Astrocyte of the spinal cord (primary cell): ENCODE measurements around the gene BNC1.

Source experiments
- DNase-seq: peaks from one replicate; pipeline ENCODE4 v3.0.0; 2011; ENCODE audit warnings: low read depth, low spot score
- H3K4me3 ChIP-seq: 2 replicates; pipeline ENCODE4 v1.5.1; 2011; ENCODE audit warnings: low read depth, mild to moderate bottlenecking, low read length, moderate library complexity
- in situ Hi-C: cut with HindIII; loops from 2 replicates; pipeline ENCODE4 v1.10.0; 2017; ENCODE audit warnings: low sequenced_read_pairs
- TF ChIP-seq, protein P1 (sequence below): IDR thresholded peaks from 2 replicates; pipeline ENCODE4 v1.5.1; 2012; ENCODE audit warnings: low read depth, mild to moderate bottlenecking, low read length, inconsistent platforms

BNC1 gene

DNA sequence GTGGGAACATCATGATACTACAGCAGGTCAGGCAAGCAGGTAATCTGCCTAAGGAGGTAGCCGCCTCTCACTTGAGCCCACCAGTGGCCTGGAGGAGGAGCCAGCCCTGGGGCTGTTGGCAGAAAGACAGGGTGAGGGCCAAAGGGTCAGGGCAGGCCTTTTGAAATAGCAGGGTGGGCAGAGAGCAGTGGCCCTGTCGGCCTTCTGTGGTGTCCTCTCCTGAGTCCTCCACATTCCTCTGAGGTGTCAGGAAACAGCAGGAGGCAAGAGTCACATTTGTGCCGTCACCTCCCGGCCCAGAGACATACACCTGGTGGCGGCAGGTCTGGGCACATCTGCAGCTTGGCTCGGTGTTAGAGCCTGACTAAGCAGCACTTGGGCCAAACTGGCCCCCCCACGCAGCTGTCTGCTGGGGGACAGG, 3.9 kb upstream of the BNC1 start:
- no peak for DNase-seq
- TF ChIP-seq, protein P1, sequence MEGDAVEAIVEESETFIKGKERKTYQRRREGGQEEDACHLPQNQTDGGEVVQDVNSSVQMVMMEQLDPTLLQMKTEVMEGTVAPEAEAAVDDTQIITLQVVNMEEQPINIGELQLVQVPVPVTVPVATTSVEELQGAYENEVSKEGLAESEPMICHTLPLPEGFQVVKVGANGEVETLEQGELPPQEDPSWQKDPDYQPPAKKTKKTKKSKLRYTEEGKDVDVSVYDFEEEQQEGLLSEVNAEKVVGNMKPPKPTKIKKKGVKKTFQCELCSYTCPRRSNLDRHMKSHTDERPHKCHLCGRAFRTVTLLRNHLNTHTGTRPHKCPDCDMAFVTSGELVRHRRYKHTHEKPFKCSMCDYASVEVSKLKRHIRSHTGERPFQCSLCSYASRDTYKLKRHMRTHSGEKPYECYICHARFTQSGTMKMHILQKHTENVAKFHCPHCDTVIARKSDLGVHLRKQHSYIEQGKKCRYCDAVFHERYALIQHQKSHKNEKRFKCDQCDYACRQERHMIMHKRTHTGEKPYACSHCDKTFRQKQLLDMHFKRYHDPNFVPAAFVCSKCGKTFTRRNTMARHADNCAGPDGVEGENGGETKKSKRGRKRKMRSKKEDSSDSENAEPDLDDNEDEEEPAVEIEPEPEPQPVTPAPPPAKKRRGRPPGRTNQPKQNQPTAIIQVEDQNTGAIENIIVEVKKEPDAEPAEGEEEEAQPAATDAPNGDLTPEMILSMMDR, result no peak
- no peak overlapping the region for H3K4me3 ChIP-seq
- in situ Hi-C loops, result no loop called here

DNA sequence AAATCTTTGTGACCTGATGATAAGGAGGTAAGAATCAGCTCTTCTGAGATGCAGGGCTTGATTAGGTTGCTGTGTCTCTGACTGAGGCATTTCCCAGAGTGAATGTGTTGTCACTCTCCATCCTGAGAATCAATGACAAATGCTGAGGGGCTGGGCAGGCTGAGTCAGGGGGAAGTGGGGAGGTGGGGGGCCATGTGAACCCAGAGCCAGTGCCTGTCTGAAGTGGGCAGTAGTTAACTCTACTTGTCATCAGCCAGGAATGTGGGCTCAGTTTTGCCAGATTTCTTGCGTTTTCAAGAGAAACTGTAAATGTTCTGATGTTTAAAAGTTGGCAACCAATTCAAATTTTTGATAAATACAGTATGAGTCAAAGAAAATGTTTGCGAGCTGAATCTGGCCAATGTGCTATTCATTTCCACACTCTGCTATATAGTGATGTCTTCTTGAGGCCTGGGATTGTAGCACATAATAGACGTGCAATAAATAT, 3.1 kb upstream of the BNC1 start:
- no peak overlapping the region for H3K4me3 ChIP-seq
- in situ Hi-C loops, result no loop called here
- TF ChIP-seq, protein P1, result no peak
- peak; percentile 95 for DNase-seq

DNA sequence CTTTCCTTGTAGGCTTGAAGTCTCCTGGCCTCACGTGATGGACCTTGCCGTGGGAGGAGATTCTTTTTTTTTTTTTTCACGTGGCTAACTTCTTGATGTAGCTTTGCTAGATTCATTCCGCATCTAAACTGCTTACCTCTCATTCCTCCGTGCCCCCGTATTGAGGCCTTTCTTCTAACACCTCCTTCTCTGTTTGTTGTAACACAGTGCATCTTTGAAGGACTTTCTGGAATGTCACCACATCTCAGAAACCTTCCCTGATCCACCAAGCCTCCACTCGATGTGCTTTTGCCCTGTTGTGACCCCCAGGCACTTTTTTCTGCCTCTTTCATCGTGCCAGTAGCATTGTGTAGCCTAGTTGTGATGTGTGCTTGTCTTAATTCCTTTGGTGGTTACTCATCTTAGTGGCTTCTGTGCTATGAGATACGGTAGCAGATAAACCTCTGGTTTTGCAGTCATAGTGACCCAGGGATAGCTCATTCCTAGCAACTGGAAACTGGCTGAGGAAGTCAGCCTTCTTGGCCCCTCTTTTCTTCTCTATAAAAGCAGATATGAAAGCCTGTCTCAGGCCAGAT, 1.6 kb upstream of the BNC1 start:
- TF ChIP-seq, protein P1, result no peak
- in situ Hi-C loops, result no loop called here
- H3K4me3 ChIP-seq, result no peak overlapping the region
- DNase-seq, result peak; percentile 73

DNA sequence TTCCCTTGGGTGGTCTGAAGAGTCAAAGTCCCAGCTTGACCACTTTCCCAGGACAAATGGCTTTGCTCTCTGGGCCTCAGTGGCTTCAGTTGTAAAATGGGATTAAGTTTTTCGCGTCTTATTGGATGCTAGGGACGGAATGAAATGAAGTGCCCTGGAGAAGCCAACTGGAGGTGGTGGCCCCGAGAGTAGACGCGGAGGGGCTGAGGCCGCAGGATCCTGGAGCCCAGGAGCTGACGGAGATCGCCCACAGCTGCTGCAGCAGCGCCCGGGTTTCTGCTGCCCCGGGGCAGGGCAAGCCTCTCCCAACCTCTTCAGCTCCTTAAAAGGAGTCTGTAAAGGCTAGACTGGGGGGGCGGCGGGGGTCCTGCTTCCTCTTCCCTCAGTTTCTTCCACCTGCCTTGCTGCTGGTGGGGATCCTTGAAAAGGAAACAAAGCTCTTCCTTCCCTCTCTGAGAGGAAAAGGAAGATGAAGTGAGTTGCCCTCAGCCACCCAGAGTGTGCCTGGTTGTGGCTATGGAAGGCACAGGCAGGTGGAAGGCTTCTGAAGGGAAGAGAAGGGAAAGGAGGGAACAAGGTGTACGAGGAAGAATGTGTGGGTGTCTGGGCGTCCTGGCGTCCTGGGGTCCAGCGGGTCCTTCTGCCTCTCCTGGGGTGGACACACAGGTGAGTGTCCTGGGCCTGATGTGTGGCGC, 967 bp upstream of the BNC1 start:
- TF ChIP-seq, protein P1, result no peak
- H3K4me3 ChIP-seq, result no peak overlapping the region

DNA sequence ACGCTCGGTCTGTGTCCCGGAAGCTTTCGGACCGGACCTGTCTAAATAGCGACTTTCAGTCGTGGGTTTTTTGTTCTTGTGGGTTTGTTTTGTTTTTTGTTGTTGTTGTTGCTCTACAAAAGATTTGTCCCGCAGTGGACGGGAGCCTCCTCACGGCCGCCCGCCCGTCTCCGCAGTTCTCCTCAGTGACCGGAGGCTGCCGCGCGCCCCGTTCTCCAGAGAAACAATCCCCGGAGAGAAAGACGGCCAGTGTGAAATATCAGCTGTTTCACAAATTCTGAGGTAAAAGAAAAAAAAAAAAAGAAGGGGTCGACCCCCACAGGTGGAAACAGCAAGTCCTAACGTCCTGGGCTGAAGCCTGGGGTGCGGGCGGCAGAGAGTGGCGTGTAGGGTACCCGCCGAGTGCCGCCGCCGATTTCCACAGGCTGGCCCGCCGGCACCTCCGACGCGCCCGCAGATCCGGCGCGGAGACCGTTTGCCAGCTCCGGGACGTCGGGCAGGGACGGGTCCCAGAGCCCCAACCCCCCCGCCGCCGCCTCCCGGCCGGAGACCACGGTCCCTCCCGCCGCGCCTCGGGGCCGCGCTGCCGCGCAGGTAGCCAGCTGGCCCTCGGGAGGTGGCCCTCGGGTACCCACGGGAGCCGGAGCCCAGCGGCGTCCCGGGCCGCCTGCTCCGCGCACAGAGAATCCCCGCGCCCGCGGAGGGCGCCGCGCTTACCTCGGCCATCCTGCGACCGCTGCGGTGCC, 478 bp downstream of the BNC1 start:
- TF ChIP-seq, protein P1, result no peak
- DNase-seq, result peak; percentile 53
- in situ Hi-C loops, result no loop called here
- peak overlapping the region; percentile 55 for H3K4me3 ChIP-seq

More for the DNA sequence above, 967 bp upstream of the BNC1 start:
- DNase-seq, result no peak
- in situ Hi-C loops, result no loop called here

DNA sequence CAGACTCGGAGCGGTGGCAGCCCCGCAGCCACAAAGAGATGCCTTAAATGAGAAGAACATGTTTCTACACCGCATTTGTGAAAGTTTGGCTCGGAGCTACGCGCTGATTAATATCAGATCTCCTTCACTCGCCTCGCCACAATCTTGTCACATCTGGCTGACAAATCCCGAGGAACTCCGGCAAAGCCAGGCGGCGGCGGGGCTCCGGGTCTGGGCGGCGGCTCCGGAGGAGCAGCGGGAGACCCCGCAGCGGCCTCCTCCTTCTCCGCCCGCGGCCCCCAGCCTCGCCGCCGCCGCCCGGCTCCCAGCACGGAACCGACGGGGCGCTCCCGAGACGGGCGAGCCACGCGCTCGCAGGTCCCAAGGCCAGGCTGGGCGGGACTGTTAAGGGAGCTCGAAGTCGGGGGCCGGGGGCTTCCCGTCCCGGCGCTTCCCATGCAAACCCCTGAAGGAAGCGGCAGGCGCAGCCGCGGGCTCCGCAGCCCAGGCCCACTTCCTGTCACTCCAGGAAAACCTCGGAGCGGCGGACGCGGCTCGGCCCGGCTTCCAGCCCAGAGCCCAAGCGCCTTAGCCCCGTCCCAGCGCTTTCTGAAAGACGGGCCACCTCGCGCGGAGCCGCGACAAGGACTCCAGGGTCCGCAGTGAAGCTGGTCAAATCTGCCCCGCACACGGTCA, 1.2 kb downstream of the BNC1 start:
- peak overlapping the region; percentile 55 for H3K4me3 ChIP-seq
- in situ Hi-C loops, result no loop called here
- TF ChIP-seq, protein P1, result no peak
- peak; percentile 46 for DNase-seq
